UCSD-AML1 (cell line): ENCODE data around the gene PTPN23.
"Not testable (repeated sequence)": the region's sequence is repeated elsewhere in the genome, so short reads cannot be mapped to it uniquely, and the experiment has no call there.

Experiments used
- DNase-seq: peaks from one replicate; lab custom pipeline; 2025; ENCODE audit not compliant: unreplicated experiment; lab: John Stamatoyannopoulos, UW

Gene PTPN23

GRCh38 chr3:47434849-47435248 lies 54.0 kb downstream of the PTPN23 start:
- no peak for DNase-seq

GRCh38 chr3:47436180-47436579 lies 55.4 kb downstream of the PTPN23 start:
- no peak for DNase-seq

- DNase-seq: no peak
Observed at GRCh38 chr3:47440131-47440530, 59.3 kb downstream of the PTPN23 start.

- DNase-seq: no peak
Observed at GRCh38 chr3:47441796-47442551, 61.2 kb downstream of the PTPN23 start.

GRCh38 chr3:47443611-47443995 lies 62.8 kb downstream of the PTPN23 start:
- no peak for DNase-seq

GRCh38 chr3:47444103-47444502 lies 63.3 kb downstream of the PTPN23 start:
- DNase-seq: no peak

- no peak for DNase-seq
Observed at GRCh38 chr3:47452453-47453215, 71.8 kb downstream of the PTPN23 start.

- DNase-seq: no peak
Observed at GRCh38 chr3:47455806-47456452, 75.1 kb downstream of the PTPN23 start.

GRCh38 chr3:47456984-47457383 lies 76.2 kb downstream of the PTPN23 start:
- DNase-seq: no peak

GRCh38 chr3:47459534-47460085 lies 78.8 kb downstream of the PTPN23 start:
- not testable (repeated sequence) for DNase-seq
